WTC11 (cell line): ENCODE data around the gene COL16A1. TPM values are rescaled to one million over a fixed set of nuclear protein-coding genes. Genes with fewer than 3 reads are reported as not detected.

ENCODE experiments used
- ATAC-seq: fragments of 200-7000 bp; cut with Tn5 transposase; 2 replicates; pipeline ENCODE4 v1.10.0; 2021; ENCODE audit warnings: mild to moderate bottlenecking, moderate library complexity
- CTCF ChIA-PET: fragments of 300-600 bp; sonication (Branson Sonifier 250); formaldehyde crosslinking; loops from one replicate; lab custom pipeline; 2021; ENCODE audit warnings: antibody characterized with exemption; lab: Charles Lee
- POLR2A ChIA-PET: fragments of 350-600 bp; sonication (Branson Sonifier 250); formaldehyde crosslinking; loops from one replicate; lab custom pipeline; 2021; ENCODE audit warnings: antibody characterized with exemption; lab: Charles Lee
- DNase-seq: peaks from one replicate; pipeline ENCODE4 v3.0.0; 2021; ENCODE audit warnings: low spot score
- H3K27ac Mint-ChIP-seq: 2 replicates; pipeline ENCODE4 v1.8.0; 2021; ENCODE audit warnings: mixed read lengths
- H3K27me3 Mint-ChIP-seq: 2 replicates; pipeline ENCODE4 v1.8.0; 2021; ENCODE audit warnings: low read depth, mild to moderate bottlenecking, moderate library complexity, mixed read lengths
- H3K36me3 Mint-ChIP-seq: 2 replicates; pipeline ENCODE4 v1.8.0; 2021; ENCODE audit warnings: mixed read lengths
- H3K4me1 Mint-ChIP-seq: 2 replicates; pipeline ENCODE4 v1.8.0; 2022; ENCODE audit warnings: mixed read lengths
- H3K4me3 Mint-ChIP-seq: 2 replicates; pipeline ENCODE4 v1.8.0; 2021; ENCODE audit warnings: mild to moderate bottlenecking, moderate library complexity, mixed read lengths
- H3K9me3 Mint-ChIP-seq: 2 replicates; pipeline ENCODE4 v1.8.0; 2021; ENCODE audit warnings: mixed read lengths
- ARID4B ChIP-seq: sonication (generic); formaldehyde crosslinking; IDR thresholded peaks from 2 replicates; pipeline ENCODE4 v1.8.0; 2023; ENCODE audit warnings: missing genetic modification reagents, mild to moderate bottlenecking, borderline replicate concordance
- ATF1 ChIP-seq: sonication (generic); formaldehyde crosslinking; IDR thresholded peaks from 2 replicates; pipeline ENCODE4 v1.8.1; 2023; ENCODE audit warnings: mild to moderate bottlenecking, moderate library complexity, missing genetic modification reagents
- CBFB ChIP-seq: sonication (generic); formaldehyde crosslinking; IDR thresholded peaks from 2 replicates; pipeline ENCODE4 v1.8.1; 2022; ENCODE audit warnings: mild to moderate bottlenecking, low read depth, missing genetic modification reagents
- CREM ChIP-seq: sonication (generic); formaldehyde crosslinking; IDR thresholded peaks from 2 replicates; pipeline ENCODE4 v1.8.1; 2022; ENCODE audit warnings: mild to moderate bottlenecking, missing genetic modification reagents, moderate library complexity
- EMX1 ChIP-seq: fragments of 250-450 bp; sonication (Bioruptor Pico); IDR thresholded peaks from 2 replicates; pipeline ENCODE4 v1.8.0; 2021; ENCODE audit warnings: mild to moderate bottlenecking
- ETV6 ChIP-seq: sonication (generic); formaldehyde crosslinking; IDR thresholded peaks from 2 replicates; pipeline ENCODE4 v1.8.1; 2022; ENCODE audit warnings: mild to moderate bottlenecking, missing genetic modification reagents
- FOXJ3 ChIP-seq: sonication (generic); formaldehyde crosslinking; IDR thresholded peaks from 2 replicates; pipeline ENCODE4 v1.9.0; 2021; ENCODE audit warnings: missing genetic modification reagents, mild to moderate bottlenecking, borderline replicate concordance
- FOXP1 ChIP-seq: sonication (generic); formaldehyde crosslinking; IDR thresholded peaks from 2 replicates; pipeline ENCODE4 v1.8.0; 2022; ENCODE audit warnings: missing genetic modification reagents, mild to moderate bottlenecking, moderate library complexity, borderline replicate concordance
- JAZF1 ChIP-seq: fragments of 250-450 bp; sonication (Bioruptor Pico); IDR thresholded peaks from 2 replicates; pipeline ENCODE4 v1.9.0; 2021; ENCODE audit warnings: moderate library complexity, mild to moderate bottlenecking, inconsistent platforms
- MYBL2 ChIP-seq: sonication (generic); formaldehyde crosslinking; IDR thresholded peaks from 2 replicates; pipeline ENCODE4 v1.8.1; 2023; ENCODE audit warnings: mild to moderate bottlenecking, moderate library complexity, missing genetic modification reagents
- NFE2L1 ChIP-seq: sonication (generic); formaldehyde crosslinking; IDR thresholded peaks from 2 replicates; pipeline ENCODE4 v1.8.1; 2023; ENCODE audit warnings: missing genetic modification reagents
- NR1H2 ChIP-seq: sonication (generic); formaldehyde crosslinking; IDR thresholded peaks from 2 replicates; pipeline ENCODE4 v1.9.0; 2021; ENCODE audit warnings: mild to moderate bottlenecking, moderate library complexity, missing genetic modification reagents
- TEAD4 ChIP-seq: sonication (generic); formaldehyde crosslinking; IDR thresholded peaks from 2 replicates; pipeline ENCODE4 v1.8.0; 2022; ENCODE audit warnings: mild to moderate bottlenecking, missing genetic modification reagents
- USF2 ChIP-seq: sonication (generic); formaldehyde crosslinking; IDR thresholded peaks from 2 replicates; pipeline ENCODE4 v1.8.1; 2023; ENCODE audit warnings: mild to moderate bottlenecking, missing genetic modification reagents, moderate library complexity
- ZNF416 ChIP-seq: fragments of 250-450 bp; sonication (Bioruptor Pico); IDR thresholded peaks from 2 replicates; pipeline ENCODE4 v1.9.0; 2021; ENCODE audit warnings: mild to moderate bottlenecking, inconsistent platforms
- total RNA-seq: library from RNA; stranded (reverse); gene quantifications from 3 replicates; pipeline ENCODE4 v1.2.3, GENCODE V29; 2021
- TF ChIP-seq, protein P1 (sequence below): sonication (generic); formaldehyde crosslinking; IDR thresholded peaks from 2 replicates; pipeline ENCODE4 v1.8.0; 2022; ENCODE audit warnings: mild to moderate bottlenecking, missing genetic modification reagents
- TF ChIP-seq, protein P2 (sequence below): sonication (generic); formaldehyde crosslinking; IDR thresholded peaks from 2 replicates; pipeline ENCODE4 v1.8.1; 2023; ENCODE audit warnings: mild to moderate bottlenecking, missing genetic modification reagents, moderate library complexity
- TF ChIP-seq, protein P3 (sequence below): sonication (generic); formaldehyde crosslinking; IDR thresholded peaks from 2 replicates; pipeline ENCODE4 v1.8.0; 2022; ENCODE audit warnings: mild to moderate bottlenecking, missing genetic modification reagents
- TF ChIP-seq, protein P4 (sequence below): sonication (generic); formaldehyde crosslinking; IDR thresholded peaks from 2 replicates; pipeline ENCODE4 v1.8.1; 2022; ENCODE audit warnings: mild to moderate bottlenecking, missing genetic modification reagents, moderate library complexity, borderline replicate concordance
- TF ChIP-seq, protein P5 (sequence below): fragments of 250-450 bp; sonication (Bioruptor Pico); IDR thresholded peaks from 2 replicates; pipeline ENCODE4 v1.9.0; 2021; ENCODE audit warnings: mild to moderate bottlenecking

The COL16A1 gene
- total RNA-seq, 1 experiment from 2014 or later = 8.8 TPM

DNA sequence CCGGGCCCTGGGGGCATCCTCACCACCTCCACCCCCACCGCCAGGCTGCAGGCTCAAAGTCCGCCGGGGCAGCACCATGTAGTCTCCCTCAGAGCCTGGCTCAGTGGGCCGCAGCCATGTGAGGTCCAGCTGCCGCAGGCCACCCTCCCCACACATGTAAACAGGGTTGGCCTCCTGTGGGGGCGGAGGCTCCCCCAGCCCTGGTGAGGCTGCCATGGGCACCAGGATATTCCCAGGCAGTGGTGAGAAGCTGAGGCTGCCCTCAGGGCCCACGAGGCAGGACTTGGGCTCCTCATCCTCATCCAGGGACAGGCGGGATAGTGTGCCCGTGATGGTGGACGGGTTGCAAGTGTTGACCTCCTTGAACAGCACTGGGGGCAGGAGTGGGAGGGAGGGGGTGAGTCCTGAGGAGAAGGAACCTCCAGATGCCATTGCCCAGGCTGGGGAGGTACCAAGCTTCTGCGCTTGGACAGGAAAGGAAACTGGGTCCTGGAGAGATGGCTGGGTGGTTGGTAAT lies 27.3 kb upstream of the COL16A1 start (continued):
- no peak for TF ChIP-seq ARID4B (CRISPR knock-in tag)
- TF ChIP-seq, protein P1, sequence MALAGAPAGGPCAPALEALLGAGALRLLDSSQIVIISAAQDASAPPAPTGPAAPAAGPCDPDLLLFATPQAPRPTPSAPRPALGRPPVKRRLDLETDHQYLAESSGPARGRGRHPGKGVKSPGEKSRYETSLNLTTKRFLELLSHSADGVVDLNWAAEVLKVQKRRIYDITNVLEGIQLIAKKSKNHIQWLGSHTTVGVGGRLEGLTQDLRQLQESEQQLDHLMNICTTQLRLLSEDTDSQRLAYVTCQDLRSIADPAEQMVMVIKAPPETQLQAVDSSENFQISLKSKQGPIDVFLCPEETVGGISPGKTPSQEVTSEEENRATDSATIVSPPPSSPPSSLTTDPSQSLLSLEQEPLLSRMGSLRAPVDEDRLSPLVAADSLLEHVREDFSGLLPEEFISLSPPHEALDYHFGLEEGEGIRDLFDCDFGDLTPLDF = no peak
- TF ChIP-seq, protein P2, sequence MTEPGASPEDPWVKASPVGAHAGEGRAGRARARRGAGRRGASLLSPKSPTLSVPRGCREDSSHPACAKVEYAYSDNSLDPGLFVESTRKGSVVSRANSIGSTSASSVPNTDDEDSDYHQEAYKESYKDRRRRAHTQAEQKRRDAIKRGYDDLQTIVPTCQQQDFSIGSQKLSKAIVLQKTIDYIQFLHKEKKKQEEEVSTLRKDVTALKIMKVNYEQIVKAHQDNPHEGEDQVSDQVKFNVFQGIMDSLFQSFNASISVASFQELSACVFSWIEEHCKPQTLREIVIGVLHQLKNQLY (CRISPR knock-in tag) = no peak
- TF ChIP-seq CREM (CRISPR knock-in tag) = no peak
- TF ChIP-seq ETV6 = no peak
- TF ChIP-seq NR1H2 (CRISPR knock-in tag) = no peak
- no peak for TF ChIP-seq CBFB
- no peak for TF ChIP-seq JAZF1 (CRISPR knock-in tag)
- no peak for TF ChIP-seq FOXJ3
- no peak for TF ChIP-seq ATF1 (CRISPR knock-in tag)
- no peak for TF ChIP-seq EMX1 (CRISPR knock-in tag)
- TF ChIP-seq, protein P3, sequence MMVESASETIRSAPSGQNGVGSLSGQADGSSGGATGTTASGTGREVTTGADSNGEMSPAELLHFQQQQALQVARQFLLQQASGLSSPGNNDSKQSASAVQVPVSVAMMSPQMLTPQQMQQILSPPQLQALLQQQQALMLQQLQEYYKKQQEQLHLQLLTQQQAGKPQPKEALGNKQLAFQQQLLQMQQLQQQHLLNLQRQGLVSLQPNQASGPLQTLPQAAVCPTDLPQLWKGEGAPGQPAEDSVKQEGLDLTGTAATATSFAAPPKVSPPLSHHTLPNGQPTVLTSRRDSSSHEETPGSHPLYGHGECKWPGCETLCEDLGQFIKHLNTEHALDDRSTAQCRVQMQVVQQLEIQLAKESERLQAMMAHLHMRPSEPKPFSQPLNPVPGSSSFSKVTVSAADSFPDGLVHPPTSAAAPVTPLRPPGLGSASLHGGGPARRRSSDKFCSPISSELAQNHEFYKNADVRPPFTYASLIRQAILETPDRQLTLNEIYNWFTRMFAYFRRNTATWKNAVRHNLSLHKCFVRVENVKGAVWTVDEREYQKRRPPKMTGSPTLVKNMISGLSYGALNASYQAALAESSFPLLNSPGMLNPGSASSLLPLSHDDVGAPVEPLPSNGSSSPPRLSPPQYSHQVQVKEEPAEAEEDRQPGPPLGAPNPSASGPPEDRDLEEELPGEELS (CRISPR knock-in tag) = no peak
- TF ChIP-seq, protein P4, sequence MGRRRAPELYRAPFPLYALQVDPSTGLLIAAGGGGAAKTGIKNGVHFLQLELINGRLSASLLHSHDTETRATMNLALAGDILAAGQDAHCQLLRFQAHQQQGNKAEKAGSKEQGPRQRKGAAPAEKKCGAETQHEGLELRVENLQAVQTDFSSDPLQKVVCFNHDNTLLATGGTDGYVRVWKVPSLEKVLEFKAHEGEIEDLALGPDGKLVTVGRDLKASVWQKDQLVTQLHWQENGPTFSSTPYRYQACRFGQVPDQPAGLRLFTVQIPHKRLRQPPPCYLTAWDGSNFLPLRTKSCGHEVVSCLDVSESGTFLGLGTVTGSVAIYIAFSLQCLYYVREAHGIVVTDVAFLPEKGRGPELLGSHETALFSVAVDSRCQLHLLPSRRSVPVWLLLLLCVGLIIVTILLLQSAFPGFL (CRISPR knock-in tag) = no peak

- Mint-ChIP-seq H3K9me3 (no peaks in the 10 kb centered on the region), H3K27me3 (no peaks in the 10 kb centered on the region), H3K27ac (no peak overlapping the region), H3K4me3 (no peak overlapping the region), H3K36me3 (no peaks in the 10 kb centered on the region), H3K4me1 (peaks cover 2% of the 10 kb centered on the region; the same call in 1 of the 2 replicates)
- DNase-seq = no peak
- ChIA-PET POLR2A (no interaction called here), CTCF (interaction anchor here (1.6 kb wide), 1 partner anchor 15 kb away, joined by 4 read pairs; no protein-coding TSS in a partner anchor)
- no peak for ATAC-seq
- no peak for TF ChIP-seq USF2 (CRISPR knock-in tag)
- TF ChIP-seq, protein P1 = no peak
- no peak for TF ChIP-seq ZNF416 (CRISPR knock-in tag)
- TF ChIP-seq ATF1 (CRISPR knock-in tag) = no peak
- no peak for TF ChIP-seq MYBL2 (CRISPR knock-in tag)
- no peak for TF ChIP-seq NFE2L1 (CRISPR knock-in tag)
- no peak for TF ChIP-seq TEAD4 (CRISPR knock-in tag)
- TF ChIP-seq FOXP1 (CRISPR knock-in tag) = no peak
- TF ChIP-seq, protein P5, sequence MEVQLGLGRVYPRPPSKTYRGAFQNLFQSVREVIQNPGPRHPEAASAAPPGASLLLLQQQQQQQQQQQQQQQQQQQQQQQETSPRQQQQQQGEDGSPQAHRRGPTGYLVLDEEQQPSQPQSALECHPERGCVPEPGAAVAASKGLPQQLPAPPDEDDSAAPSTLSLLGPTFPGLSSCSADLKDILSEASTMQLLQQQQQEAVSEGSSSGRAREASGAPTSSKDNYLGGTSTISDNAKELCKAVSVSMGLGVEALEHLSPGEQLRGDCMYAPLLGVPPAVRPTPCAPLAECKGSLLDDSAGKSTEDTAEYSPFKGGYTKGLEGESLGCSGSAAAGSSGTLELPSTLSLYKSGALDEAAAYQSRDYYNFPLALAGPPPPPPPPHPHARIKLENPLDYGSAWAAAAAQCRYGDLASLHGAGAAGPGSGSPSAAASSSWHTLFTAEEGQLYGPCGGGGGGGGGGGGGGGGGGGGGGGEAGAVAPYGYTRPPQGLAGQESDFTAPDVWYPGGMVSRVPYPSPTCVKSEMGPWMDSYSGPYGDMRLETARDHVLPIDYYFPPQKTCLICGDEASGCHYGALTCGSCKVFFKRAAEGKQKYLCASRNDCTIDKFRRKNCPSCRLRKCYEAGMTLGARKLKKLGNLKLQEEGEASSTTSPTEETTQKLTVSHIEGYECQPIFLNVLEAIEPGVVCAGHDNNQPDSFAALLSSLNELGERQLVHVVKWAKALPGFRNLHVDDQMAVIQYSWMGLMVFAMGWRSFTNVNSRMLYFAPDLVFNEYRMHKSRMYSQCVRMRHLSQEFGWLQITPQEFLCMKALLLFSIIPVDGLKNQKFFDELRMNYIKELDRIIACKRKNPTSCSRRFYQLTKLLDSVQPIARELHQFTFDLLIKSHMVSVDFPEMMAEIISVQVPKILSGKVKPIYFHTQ (CRISPR knock-in tag) = no peak
Measured at GRCh38 chr1:31730336-31731048, 26.7 kb upstream of the COL16A1 start.
